ENCODE measurements around the gene SQSTM1. TPM values are rescaled to one million over a fixed set of nuclear protein-coding genes. Genes with fewer than 3 reads are reported as not detected.

The SQSTM1 gene
- total RNA-seq (2022; extraction: Qiagen RNA extraction; ENCODE audit: low read depth), result 870 to 1,460 TPM (median 931 TPM) in 5 replicates

GRCh38 chr5:179820483-179821297 lies at the start of gene SQSTM1:
SQSTM1 (plus strand) TSS chr5:179820905; CDS start chr5:179820937, 32 bp downstream.

GRCh38 chr5:179793468-179794139 lies 27.1 kb upstream of the SQSTM1 start, which contains the start of gene LTC4S:
LTC4S (plus strand) TSS chr5:179793986; CDS start chr5:179794081, 95 bp downstream.

GRCh38 chr5:179806250-179807048 lies 14.3 kb upstream of the SQSTM1 start, which contains the start of gene MGAT4B:
MGAT4B (minus strand) TSS chr5:179806866; CDS start chr5:179806583, 283 bp downstream.

GRCh38 chr5:179858586-179859427 lies 38.1 kb downstream of the SQSTM1 start, which contains the start of gene MRNIP:
MRNIP (minus strand) TSS chr5:179858817; CDS start chr5:179858796, 21 bp downstream.

Other genes with a start within 250 kb of the SQSTM1 start
- gene HNRNPH1, start 197.2 kb upstream of the SQSTM1 start, total RNA-seq (2022; extraction: Qiagen RNA extraction; ENCODE audit: low read depth), result 453 to 606 TPM (median 478 TPM) in 5 replicates
- not detected in 5 replicates for gene CBY3, start 139.9 kb upstream of the SQSTM1 start, total RNA-seq (2022; extraction: Qiagen RNA extraction; ENCODE audit: low read depth)
- gene CANX, start 121.9 kb upstream of the SQSTM1 start, total RNA-seq (2022; extraction: Qiagen RNA extraction; ENCODE audit: low read depth), result 323 to 373 TPM (median 352 TPM) in 5 replicates
- gene MAML1, start 88.1 kb upstream of the SQSTM1 start, total RNA-seq (2022; extraction: Qiagen RNA extraction; ENCODE audit: low read depth), result 15.6 to 20.4 TPM (median 18.1 TPM) in 5 replicates
- 0.32 to 0.72 TPM (median 0.35 TPM) in 3 of 5 replicates, not detected in the others for gene LTC4S, start 26.9 kb upstream of the SQSTM1 start, total RNA-seq (2022; extraction: Qiagen RNA extraction; ENCODE audit: low read depth)
- gene MGAT4B, start 14.0 kb upstream of the SQSTM1 start, total RNA-seq (2022; extraction: Qiagen RNA extraction; ENCODE audit: low read depth), result 180 to 221 TPM (median 207 TPM) in 5 replicates
- 15.8 to 22.9 TPM (median 20.0 TPM) in 5 replicates for gene MRNIP, start 37.9 kb downstream of the SQSTM1 start, total RNA-seq (2022; extraction: Qiagen RNA extraction; ENCODE audit: low read depth)
- 52.3 to 68.8 TPM (median 65.7 TPM) in 5 replicates for gene TBC1D9B, start 87.0 kb downstream of the SQSTM1 start, total RNA-seq (2022; extraction: Qiagen RNA extraction; ENCODE audit: low read depth)